Measurements from ENCODE around the gene NECTIN2. TPM values are rescaled to one million over a fixed set of nuclear protein-coding genes. Genes with fewer than 3 reads are reported as not detected.
"Not testable (repeated sequence)": the region's sequence is repeated elsewhere in the genome, so short reads cannot be mapped to it uniquely, and the experiment has no call there.

The NECTIN2 gene
- total and polyA plus RNA-seq, 9 donors = 38.4 to 61.8 (median 53.4) TPM

DNA sequence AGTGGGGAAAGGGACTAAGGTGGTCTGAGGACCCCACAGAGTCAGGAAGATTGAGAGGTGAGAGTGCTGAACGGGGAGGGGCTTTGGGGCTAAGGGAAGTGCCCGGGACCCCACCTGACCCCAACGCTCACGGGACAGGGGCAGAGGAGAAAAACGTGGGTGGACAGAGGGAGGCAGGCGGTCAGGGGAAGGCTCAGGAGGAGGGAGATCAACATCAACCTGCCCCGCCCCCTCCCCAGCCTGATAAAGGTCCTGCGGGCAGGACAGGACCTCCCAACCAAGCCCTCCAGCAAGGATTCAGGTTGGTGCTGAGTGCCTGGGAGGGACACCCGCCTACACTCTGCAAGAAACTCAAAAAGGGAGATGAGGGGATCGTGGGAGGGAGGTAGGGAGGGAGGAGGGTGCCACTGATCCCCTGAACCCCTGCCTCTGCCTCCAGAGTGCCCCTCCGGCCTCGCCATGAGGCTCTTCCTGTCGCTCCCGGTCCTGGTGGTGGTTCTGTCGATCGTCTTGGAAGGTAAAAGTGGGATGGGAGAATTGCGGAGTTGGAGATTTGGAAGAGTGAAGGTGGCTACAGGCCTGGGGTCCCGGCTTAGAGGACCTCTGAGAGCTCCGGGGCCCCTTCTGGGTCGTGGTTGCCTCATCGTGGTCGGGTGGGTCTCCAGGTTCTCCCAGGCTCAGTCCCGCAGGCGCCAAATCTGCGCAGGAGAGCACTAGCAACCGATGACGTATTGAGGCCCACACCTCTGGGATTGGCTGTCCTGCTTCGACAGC lies 68.5 kb downstream of the NECTIN2 start, which contains the start of gene APOC1:
Gene APOC1 (plus strand): TSS at position 176 of the 774 bp plus-strand sequence. CDS start 284 bp downstream, at position 460.
- H3K9me3 ChIP-seq (replicated peaks; ENCODE audit: control insufficient read depth, low read depth, low read length); H3K27me3 ChIP-seq (ENCODE audit: control insufficient read depth, insufficient read depth, low read length); H3K36me3 ChIP-seq (ENCODE audit: control insufficient read depth, insufficient read depth, low read length); H3K27ac ChIP-seq (ENCODE audit: low read length): not testable (repeated sequence)
- DNase-seq = peak; percentile 94
- peak within 1 kb of the TSS; percentile 54 for H3K4me3 ChIP-seq (ENCODE audit: low read length)
- peaks cover 48% of the 10 kb centered on the region for H3K4me1 ChIP-seq (ENCODE audit: control insufficient read depth, insufficient read depth, low read length)
- 9% methylated on average over 10 of the region's 28 CpGs for WGBS (ENCODE audit: insufficient coverage)

DNA sequence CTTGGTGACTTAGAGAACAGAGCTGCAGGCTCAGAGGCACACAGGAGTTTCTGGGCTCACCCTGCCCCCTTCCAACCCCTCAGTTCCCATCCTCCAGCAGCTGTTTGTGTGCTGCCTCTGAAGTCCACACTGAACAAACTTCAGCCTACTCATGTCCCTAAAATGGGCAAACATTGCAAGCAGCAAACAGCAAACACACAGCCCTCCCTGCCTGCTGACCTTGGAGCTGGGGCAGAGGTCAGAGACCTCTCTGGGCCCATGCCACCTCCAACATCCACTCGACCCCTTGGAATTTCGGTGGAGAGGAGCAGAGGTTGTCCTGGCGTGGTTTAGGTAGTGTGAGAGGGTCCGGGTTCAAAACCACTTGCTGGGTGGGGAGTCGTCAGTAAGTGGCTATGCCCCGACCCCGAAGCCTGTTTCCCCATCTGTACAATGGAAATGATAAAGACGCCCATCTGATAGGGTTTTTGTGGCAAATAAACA lies 78.2 kb downstream of the NECTIN2 start:
- no peaks in the 10 kb centered on the region for H3K36me3 ChIP-seq (ENCODE audit: control insufficient read depth, insufficient read depth, low read length)
- H3K27me3 ChIP-seq (ENCODE audit: control insufficient read depth, insufficient read depth, low read length) = no peaks in the 10 kb centered on the region
- no peak for DNase-seq
- H3K4me3 ChIP-seq (ENCODE audit: low read length) = no peak overlapping the region
- H3K4me1 ChIP-seq (ENCODE audit: control insufficient read depth, insufficient read depth, low read length) = peaks cover 39% of the 10 kb centered on the region
- H3K27ac ChIP-seq (ENCODE audit: low read length) = no peak overlapping the region
- H3K9me3 ChIP-seq (replicated peaks; ENCODE audit: control insufficient read depth, low read depth, low read length) = no peaks in the 10 kb centered on the region
- 100% methylated on average over 1 of the region's 8 CpGs for WGBS (ENCODE audit: insufficient coverage)

DNA sequence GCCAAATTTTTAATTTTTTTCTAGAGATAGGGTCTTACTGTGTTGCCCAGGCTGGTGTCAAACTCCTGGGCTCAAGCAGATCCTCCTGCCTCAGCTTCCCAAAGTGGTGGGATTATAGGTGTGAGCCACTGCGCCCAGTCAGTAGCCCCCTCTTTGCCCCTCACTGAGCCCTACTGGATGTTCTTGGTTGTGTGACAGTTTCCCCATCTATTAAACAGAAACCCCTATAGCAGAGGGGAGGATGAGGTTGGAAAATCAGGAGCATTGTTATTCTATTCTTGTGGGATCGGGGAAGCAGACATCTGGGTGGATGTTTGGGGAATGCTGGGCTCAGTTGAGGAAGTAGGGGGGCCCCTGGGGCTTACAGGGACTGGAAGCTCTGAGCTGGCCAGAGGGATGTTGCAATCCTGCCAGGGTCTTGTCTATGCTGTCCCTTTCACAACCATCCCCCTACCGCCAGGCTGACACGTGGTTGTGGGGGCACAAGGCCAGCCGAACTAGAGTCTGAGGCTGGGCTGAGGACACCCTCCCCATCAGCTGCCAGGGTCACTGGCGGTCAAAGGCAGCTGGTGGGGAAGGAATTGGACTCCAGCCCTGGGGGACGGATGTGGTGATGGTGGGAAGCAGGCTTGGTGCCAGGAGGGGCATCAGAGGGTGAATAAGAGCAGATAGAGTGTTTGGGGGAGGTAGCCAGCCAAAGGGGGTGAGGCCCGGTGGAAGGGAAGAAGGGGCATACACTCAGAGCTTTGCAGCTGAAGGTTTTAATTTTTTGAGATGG lies 79.2 kb downstream of the NECTIN2 start:
- no peak overlapping the region for H3K4me3 ChIP-seq (ENCODE audit: low read length)
- no peaks in the 10 kb centered on the region for H3K9me3 ChIP-seq (replicated peaks; ENCODE audit: control insufficient read depth, low read depth, low read length)
- peak overlapping the region; percentile 71 for H3K27ac ChIP-seq (ENCODE audit: low read length)
- WGBS (ENCODE audit: insufficient coverage) = 29% methylated on average over 3 of the region's 8 CpGs
- DNase-seq = peak; percentile 90
- no peaks in the 10 kb centered on the region for H3K27me3 ChIP-seq (ENCODE audit: control insufficient read depth, insufficient read depth, low read length)
- H3K36me3 ChIP-seq (ENCODE audit: control insufficient read depth, insufficient read depth, low read length) = no peaks in the 10 kb centered on the region
- H3K4me1 ChIP-seq (ENCODE audit: control insufficient read depth, insufficient read depth, low read length) = peaks cover 39% of the 10 kb centered on the region

DNA sequence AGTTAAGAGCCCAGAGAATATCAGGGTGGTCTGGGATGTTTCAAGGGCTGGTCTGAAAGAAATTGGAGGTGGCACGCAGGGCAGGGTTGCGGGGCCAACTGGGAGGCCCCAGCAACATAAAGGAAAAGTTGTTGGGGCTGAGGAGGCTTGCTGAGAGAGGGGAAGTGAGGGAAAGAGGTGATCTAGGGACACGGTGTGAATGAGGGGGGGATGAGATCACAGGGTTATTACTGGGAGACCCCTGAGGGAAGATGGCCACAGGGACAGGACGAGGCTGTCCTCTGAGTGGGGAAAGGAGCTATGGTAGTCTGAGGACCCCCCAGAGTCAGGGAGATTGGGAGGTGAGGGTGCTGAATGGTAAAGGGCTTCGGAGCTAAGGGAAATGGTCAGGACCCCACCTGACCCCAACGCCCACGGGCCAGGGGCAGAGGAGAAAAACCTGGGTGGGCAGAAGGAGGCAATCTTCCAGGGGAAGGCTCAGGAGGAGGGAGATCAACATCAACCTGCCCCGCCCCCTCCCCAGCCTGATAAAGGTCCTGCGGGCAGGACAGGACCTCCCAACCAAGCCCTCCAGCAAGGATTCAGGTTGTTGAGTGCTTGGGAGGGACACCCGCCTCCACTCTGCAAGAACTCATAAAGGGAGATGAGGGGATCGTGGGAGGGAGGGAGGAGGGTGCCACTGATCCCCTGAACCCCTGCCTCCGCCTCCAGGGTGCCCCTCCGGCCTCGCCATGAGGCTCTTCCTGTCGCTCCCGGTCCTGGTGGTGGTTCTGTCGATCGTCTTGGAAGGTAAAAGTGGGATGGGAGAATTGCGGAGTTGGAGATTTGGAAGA lies 80.4 kb downstream of the NECTIN2 start:
- not testable (repeated sequence) for H3K4me3 ChIP-seq (ENCODE audit: low read length); H3K27me3 ChIP-seq (ENCODE audit: control insufficient read depth, insufficient read depth, low read length); DNase-seq; H3K9me3 ChIP-seq (replicated peaks; ENCODE audit: control insufficient read depth, low read depth, low read length); H3K36me3 ChIP-seq (ENCODE audit: control insufficient read depth, insufficient read depth, low read length); H3K27ac ChIP-seq (ENCODE audit: low read length)
- H3K4me1 ChIP-seq (ENCODE audit: control insufficient read depth, insufficient read depth, low read length) = peaks cover 39% of the 10 kb centered on the region
- WGBS (ENCODE audit: insufficient coverage) = 66% methylated on average over 5 of the region's 19 CpGs

DNA sequence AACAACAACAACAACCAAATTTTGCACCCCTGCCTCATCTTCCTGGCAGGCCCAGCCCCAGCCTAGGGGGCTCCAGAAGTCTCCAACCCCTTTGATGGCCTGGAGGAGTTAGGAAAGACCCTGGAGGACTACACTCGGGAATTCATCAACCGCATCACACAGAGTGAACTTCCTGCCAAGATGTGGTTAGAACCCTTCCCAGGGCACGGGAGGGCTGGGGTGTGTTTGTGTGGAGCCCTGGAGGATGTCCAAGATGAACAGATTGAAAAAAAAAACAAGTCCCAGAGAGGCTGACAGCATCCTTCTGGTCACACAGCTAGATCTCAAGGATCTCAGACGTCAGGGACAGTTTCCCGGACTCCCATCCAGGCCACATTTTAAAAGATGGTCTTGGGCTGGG lies 81.6 kb downstream of the NECTIN2 start:
- Histone ChIP-seq H3K36me3 (ENCODE audit: control insufficient read depth, insufficient read depth, low read length) (no peaks in the 10 kb centered on the region), H3K4me3 (ENCODE audit: low read length) (no peak overlapping the region), H3K27me3 (ENCODE audit: control insufficient read depth, insufficient read depth, low read length) (no peaks in the 10 kb centered on the region), H3K4me1 (ENCODE audit: control insufficient read depth, insufficient read depth, low read length) (peaks cover 39% of the 10 kb centered on the region), H3K9me3 (replicated peaks; ENCODE audit: control insufficient read depth, low read depth, low read length) (no peaks in the 10 kb centered on the region), H3K27ac (ENCODE audit: low read length) (no peak overlapping the region)
- no peak for DNase-seq
- 70% methylated on average over 2 of the region's 5 CpGs for WGBS (ENCODE audit: insufficient coverage)

DNA sequence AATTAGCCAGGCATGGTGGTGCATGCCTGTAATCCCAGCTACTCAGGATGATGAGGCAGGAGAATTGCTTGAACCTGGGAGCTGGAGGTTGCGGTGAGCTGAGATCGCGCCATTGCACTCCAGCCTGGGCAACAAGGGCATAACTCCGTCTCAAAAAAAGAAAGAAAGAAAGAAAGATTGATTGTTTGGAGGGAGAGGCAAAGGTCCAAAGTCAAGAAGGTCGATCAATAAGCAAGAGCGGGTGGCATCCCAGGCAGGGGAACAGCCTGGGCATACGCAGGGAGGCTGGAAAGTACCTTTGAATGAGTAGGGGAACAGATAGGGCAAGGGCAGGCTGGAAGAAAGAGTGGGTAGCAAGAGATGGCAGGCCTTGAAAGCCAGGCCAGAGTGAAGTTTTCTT lies 84.0 kb downstream of the NECTIN2 start:
- peaks cover 29% of the 10 kb centered on the region for H3K4me1 ChIP-seq (ENCODE audit: control insufficient read depth, insufficient read depth, low read length)
- WGBS (ENCODE audit: insufficient coverage) = 87% methylated on average over 7 of the region's 7 CpGs

DNA sequence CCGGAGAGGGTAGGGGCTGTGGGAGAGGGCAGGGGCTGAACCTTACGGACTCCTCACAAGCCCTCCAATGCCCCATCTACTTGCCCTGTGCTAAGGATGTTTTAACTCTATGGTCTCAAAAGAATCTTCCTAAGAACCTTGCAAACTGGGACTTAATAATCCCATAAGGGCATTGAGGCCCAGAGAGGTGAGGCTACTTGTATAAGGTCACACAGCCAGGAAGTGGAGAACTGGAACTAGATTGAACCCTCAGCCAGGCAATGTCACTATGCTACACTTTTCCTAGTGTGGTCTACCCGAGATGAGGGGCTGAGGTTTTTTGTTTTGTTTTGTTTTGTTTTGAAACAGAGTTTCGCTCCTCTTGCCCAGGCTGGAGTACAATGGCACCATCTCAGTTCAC lies 85.4 kb downstream of the NECTIN2 start:
- no peaks in the 10 kb centered on the region for H3K27me3 ChIP-seq (ENCODE audit: control insufficient read depth, insufficient read depth, low read length)
- peaks cover 20% of the 10 kb centered on the region for H3K4me1 ChIP-seq (ENCODE audit: control insufficient read depth, insufficient read depth, low read length)
- no peak for DNase-seq
- no peak overlapping the region for H3K27ac ChIP-seq (ENCODE audit: low read length)
- no peaks in the 10 kb centered on the region for H3K36me3 ChIP-seq (ENCODE audit: control insufficient read depth, insufficient read depth, low read length)
- WGBS (ENCODE audit: insufficient coverage) = 100% methylated on average over 1 of the region's 4 CpGs
- no peak overlapping the region for H3K4me3 ChIP-seq (ENCODE audit: low read length)
- H3K9me3 ChIP-seq (replicated peaks; ENCODE audit: control insufficient read depth, low read depth, low read length) = no peaks in the 10 kb centered on the region

More for the DNA sequence above, 84.0 kb downstream of the NECTIN2 start:
- DNase-seq = no peak
- no peak overlapping the region for H3K27ac ChIP-seq (ENCODE audit: low read length)
- no peaks in the 10 kb centered on the region for H3K9me3 ChIP-seq (replicated peaks; ENCODE audit: control insufficient read depth, low read depth, low read length)
- no peak overlapping the region for H3K4me3 ChIP-seq (ENCODE audit: low read length)
- H3K27me3 ChIP-seq (ENCODE audit: control insufficient read depth, insufficient read depth, low read length) = no peaks in the 10 kb centered on the region
- H3K36me3 ChIP-seq (ENCODE audit: control insufficient read depth, insufficient read depth, low read length) = no peaks in the 10 kb centered on the region

Other genes with a start within 250 kb of the NECTIN2 start
- not detected for gene IGSF23, start 232.7 kb upstream of the NECTIN2 start, total RNA-seq
- not detected for gene IGSF23, start 232.7 kb upstream of the NECTIN2 start, polyA plus RNA-seq (ENCODE audit: insufficient read depth in 1 of 8, insufficient read length in 8 of 8, low replicate concordance in 1 of 8)
- 22.3 TPM for gene PVR, start 202.4 kb upstream of the NECTIN2 start, total RNA-seq
- 10 to 100 TPM; 18.4 to 25.6 (median 20.1) TPM for gene PVR, start 202.4 kb upstream of the NECTIN2 start, polyA plus RNA-seq (ENCODE audit: insufficient read depth in 1 of 8, insufficient read length in 8 of 8, low replicate concordance in 1 of 8)
- 2.8 TPM for gene CEACAM19, start 174.8 kb upstream of the NECTIN2 start, total RNA-seq
- gene CEACAM19, start 174.8 kb upstream of the NECTIN2 start, polyA plus RNA-seq (ENCODE audit: insufficient read depth in 1 of 8, insufficient read length in 8 of 8, low replicate concordance in 1 of 8) = 10 to 100 TPM in 1 of 8 donors, 1 to 10 TPM in 7; 4.0 to 11.7 (median 7.1) TPM
- 0.62 TPM for gene CEACAM16, start 147.1 kb upstream of the NECTIN2 start, total RNA-seq
- under 1 TPM; 0.31 to 0.84 (median 0.53) TPM for gene CEACAM16, start 147.1 kb upstream of the NECTIN2 start, polyA plus RNA-seq (ENCODE audit: insufficient read depth in 1 of 8, insufficient read length in 8 of 8, low replicate concordance in 1 of 8)
- gene BCL3, start 97.6 kb upstream of the NECTIN2 start, total RNA-seq = 2.7 TPM
- gene BCL3, start 97.6 kb upstream of the NECTIN2 start, polyA plus RNA-seq (ENCODE audit: insufficient read depth in 1 of 8, insufficient read length in 8 of 8, low replicate concordance in 1 of 8) = 10 to 100 TPM; 10.8 to 19.2 (median 14.5) TPM
- gene CBLC, start 68.4 kb upstream of the NECTIN2 start, total RNA-seq = not detected
- 1 to 10 TPM in 2 of 8 donors, under 1 TPM in 2, not detected in 4; 0.11 to 2.6 (median 1.1) TPM for gene CBLC, start 68.4 kb upstream of the NECTIN2 start, polyA plus RNA-seq (ENCODE audit: insufficient read depth in 1 of 8, insufficient read length in 8 of 8, low replicate concordance in 1 of 8)
- gene BCAM, start 37.2 kb upstream of the NECTIN2 start, total RNA-seq = 81.6 TPM
- 100 to 1,000 TPM; 122 to 235 (median 205) TPM for gene BCAM, start 37.2 kb upstream of the NECTIN2 start, polyA plus RNA-seq (ENCODE audit: insufficient read depth in 1 of 8, insufficient read length in 8 of 8, low replicate concordance in 1 of 8)
- gene TOMM40, start 45.0 kb downstream of the NECTIN2 start, total RNA-seq = 24.3 TPM
- 10 to 100 TPM; 35.9 to 41.8 (median 37.0) TPM for gene TOMM40, start 45.0 kb downstream of the NECTIN2 start, polyA plus RNA-seq (ENCODE audit: insufficient read depth in 1 of 8, insufficient read length in 8 of 8, low replicate concordance in 1 of 8)
- gene APOE, start 59.5 kb downstream of the NECTIN2 start, total RNA-seq = 56.7 TPM
- gene APOE, start 59.5 kb downstream of the NECTIN2 start, polyA plus RNA-seq (ENCODE audit: insufficient read depth in 1 of 8, insufficient read length in 8 of 8, low replicate concordance in 1 of 8) = 10 to 100 TPM; 32.7 to 62.3 (median 43.9) TPM
- gene APOC1, start 68.3 kb downstream of the NECTIN2 start, total RNA-seq = 25.0 TPM
- gene APOC1, start 68.3 kb downstream of the NECTIN2 start, polyA plus RNA-seq (ENCODE audit: insufficient read depth in 1 of 8, insufficient read length in 8 of 8, low replicate concordance in 1 of 8) = 10 to 100 TPM; 13.5 to 25.2 (median 15.7) TPM
- not detected for gene APOC4, start 95.9 kb downstream of the NECTIN2 start, total RNA-seq
- gene APOC4, start 95.9 kb downstream of the NECTIN2 start, polyA plus RNA-seq (ENCODE audit: insufficient read depth in 1 of 8, insufficient read length in 8 of 8, low replicate concordance in 1 of 8) = not detected
- gene APOC2, start 99.8 kb downstream of the NECTIN2 start, total RNA-seq = 0.44 TPM
- 1 to 10 TPM in 3 of 8 donors, under 1 TPM in 2, not detected in 3; 0.33 to 8.8 (median 4.5) TPM for gene APOC2, start 99.8 kb downstream of the NECTIN2 start, polyA plus RNA-seq (ENCODE audit: insufficient read depth in 1 of 8, insufficient read length in 8 of 8, low replicate concordance in 1 of 8)
- 18.7 TPM for gene CLPTM1, start 109.1 kb downstream of the NECTIN2 start, total RNA-seq
- 10 to 100 TPM; 45.7 to 64.6 (median 57.2) TPM for gene CLPTM1, start 109.1 kb downstream of the NECTIN2 start, polyA plus RNA-seq (ENCODE audit: insufficient read depth in 1 of 8, insufficient read length in 8 of 8, low replicate concordance in 1 of 8)
- 2.0 TPM for gene RELB, start 155.2 kb downstream of the NECTIN2 start, total RNA-seq
- gene RELB, start 155.2 kb downstream of the NECTIN2 start, polyA plus RNA-seq (ENCODE audit: insufficient read depth in 1 of 8, insufficient read length in 8 of 8, low replicate concordance in 1 of 8) = 1 to 10 TPM; 3.8 to 6.0 (median 5.3) TPM
- 22.8 TPM for gene CLASRP, start 192.7 kb downstream of the NECTIN2 start, total RNA-seq
- 10 to 100 TPM; 38.2 to 56.2 (median 45.6) TPM for gene CLASRP, start 192.7 kb downstream of the NECTIN2 start, polyA plus RNA-seq (ENCODE audit: insufficient read depth in 1 of 8, insufficient read length in 8 of 8, low replicate concordance in 1 of 8)
- 0.13 TPM for gene ZNF296, start 230.2 kb downstream of the NECTIN2 start, total RNA-seq
- gene ZNF296, start 230.2 kb downstream of the NECTIN2 start, polyA plus RNA-seq (ENCODE audit: insufficient read depth in 1 of 8, insufficient read length in 8 of 8, low replicate concordance in 1 of 8) = 1 to 10 TPM in 3 of 8 donors, under 1 TPM in 5; 0.29 to 1.5 (median 0.80) TPM
- gene GEMIN7, start 233.0 kb downstream of the NECTIN2 start, total RNA-seq = 13.8 TPM
- gene GEMIN7, start 233.0 kb downstream of the NECTIN2 start, polyA plus RNA-seq (ENCODE audit: insufficient read depth in 1 of 8, insufficient read length in 8 of 8, low replicate concordance in 1 of 8) = 10 to 100 TPM; 19.9 to 25.3 (median 21.8) TPM
- gene PPP1R37, start 246.9 kb downstream of the NECTIN2 start, total RNA-seq = 20.4 TPM
- 10 to 100 TPM; 19.4 to 29.3 (median 24.7) TPM for gene PPP1R37, start 246.9 kb downstream of the NECTIN2 start, polyA plus RNA-seq (ENCODE audit: insufficient read depth in 1 of 8, insufficient read length in 8 of 8, low replicate concordance in 1 of 8)

All from muscle of leg (tissue), 11 donors.